Upper lobe of right lung (tissue), 1 donor: Measurements from ENCODE around the gene LRCH1. TPM values are rescaled to one million over a fixed set of nuclear protein-coding genes. Genes with fewer than 3 reads are reported as not detected.
"Not testable (repeated sequence)": the region's sequence is repeated elsewhere in the genome, so short reads cannot be mapped to it uniquely, and the experiment has no call there.

Experiments
- ATAC-seq: fragments of 200-7000 bp; cut with Tn5 transposase; one replicate; pipeline ENCODE4 v1.9.1; 2020; ENCODE audit warnings: mild to moderate bottlenecking, moderate library complexity
- DNase-seq: peaks from one replicate; pipeline ENCODE4 v3.0.0-alpha.2; 2020
- H3K27ac ChIP-seq: fragments of 200-600 bp; one replicate; pipeline ENCODE4 v1.8.0; 2022
- H3K27me3 ChIP-seq: fragments of 200-600 bp; one replicate; pipeline ENCODE4 v1.8.0; 2022; ENCODE audit warnings: mild to moderate bottlenecking
- H3K36me3 ChIP-seq: fragments of 200-600 bp; one replicate; pipeline ENCODE4 v1.8.0; 2022
- H3K4me1 ChIP-seq: fragments of 200-600 bp; one replicate; pipeline ENCODE4 v1.8.0; 2022
- H3K4me3 ChIP-seq: fragments of 200-600 bp; one replicate; pipeline ENCODE4 v1.8.0; 2022; ENCODE audit warnings: mild to moderate bottlenecking
- H3K9me3 ChIP-seq: fragments of 200-600 bp; one replicate; pipeline ENCODE4 v1.8.0; 2022
- CTCF ChIP-seq: fragments of 200-600 bp; IDR thresholded peaks from one replicate; pipeline ENCODE4 v1.8.0; 2022; ENCODE audit warnings: antibody characterized with exemption
- intact Hi-C: fragments of 100-400 bp; cut with DNase I; formaldehyde crosslinking; loops from one replicate; pipeline ENCODE4 v1.11.0; 2022
- total RNA-seq: library from RNA; stranded (reverse); fragmentation: NEBNext Ultra II Directional; extraction: Animal tissue kit (Norgen Biotek cat#: 25700); gene quantifications from one replicate; pipeline ENCODE4 v1.2.1, GENCODE V29; 2021
- donor health status: DM: no; HTN: yes; CAD: no; lungs with severe emphysema.

Gene LRCH1
- total RNA-seq, 1 donor from 2014 or later = 32.0 TPM

GRCh38 chr13:46761174-46761573 is 208.2 kb downstream of the LRCH1 start:
- Histone ChIP-seq H3K27me3 (no peaks in the 10 kb centered on the region), H3K27ac (no peak overlapping the region), H3K4me1 (peaks cover 8% of the 10 kb centered on the region), H3K4me3 (no peak overlapping the region), H3K9me3 (no peaks in the 10 kb centered on the region), H3K36me3 (no peaks in the 10 kb centered on the region)
- intact Hi-C loops = no loop called here
- TF ChIP-seq CTCF = no peak
- no peak for DNase-seq
- ATAC-seq = no peak

GRCh38 chr13:46761866-46762265 is 208.9 kb downstream of the LRCH1 start:
- Histone ChIP-seq H3K36me3 (no peaks in the 10 kb centered on the region), H3K9me3 (no peaks in the 10 kb centered on the region), H3K4me1 (peaks cover 8% of the 10 kb centered on the region), H3K27ac (no peak overlapping the region), H3K4me3 (no peak overlapping the region), H3K27me3 (no peaks in the 10 kb centered on the region)
- no peak for ATAC-seq
- no peak for TF ChIP-seq CTCF
- intact Hi-C loops = no loop called here
- no peak for DNase-seq

- H3K36me3 ChIP-seq = peaks cover 47% of the 10 kb centered on the region
- H3K27ac ChIP-seq, ATAC-seq, intact Hi-C loops, H3K4me1 ChIP-seq, H3K4me3 ChIP-seq, DNase-seq, H3K9me3 ChIP-seq, H3K27me3 ChIP-seq: not testable (repeated sequence)
Measured at GRCh38 chr13:46769925-46770324, 217.0 kb downstream of the LRCH1 start.

GRCh38 chr13:46771693-46772092 is 218.7 kb downstream of the LRCH1 start:
- Histone ChIP-seq H3K4me1 (no peaks in the 10 kb centered on the region), H3K27ac (no peak overlapping the region), H3K27me3 (no peaks in the 10 kb centered on the region), H3K4me3 (no peak overlapping the region), H3K9me3 (no peaks in the 10 kb centered on the region), H3K36me3 (peaks cover 65% of the 10 kb centered on the region)
- TF ChIP-seq CTCF = no peak
- intact Hi-C loops = no loop called here
- DNase-seq = no peak
- no peak for ATAC-seq

- H3K27ac ChIP-seq = no peak overlapping the region
- no peak overlapping the region for H3K4me3 ChIP-seq
- no peaks in the 10 kb centered on the region for H3K4me1 ChIP-seq
- no peak for TF ChIP-seq CTCF
- H3K27me3 ChIP-seq = no peaks in the 10 kb centered on the region
- ATAC-seq (no peak), DNase-seq (no peak)
- intact Hi-C loops = no loop called here
- peaks cover 83% of the 10 kb centered on the region for H3K36me3 ChIP-seq
- H3K9me3 ChIP-seq = no peaks in the 10 kb centered on the region
Measured at GRCh38 chr13:46773541-46773940, 220.6 kb downstream of the LRCH1 start.

GRCh38 chr13:46775385-46776107 is 222.6 kb downstream of the LRCH1 start:
- intact Hi-C loops = no loop called here
- ATAC-seq = no peak

More at GRCh38 chr13:46775385-46776107, 222.6 kb downstream of the LRCH1 start:
- no peaks in the 10 kb centered on the region for H3K9me3 ChIP-seq
- TF ChIP-seq CTCF = no peak
- no peak overlapping the region for H3K27ac ChIP-seq
- H3K27me3 ChIP-seq = no peaks in the 10 kb centered on the region
- DNase-seq = no peak
- H3K4me3 ChIP-seq = no peak overlapping the region
- H3K4me1 ChIP-seq = no peaks in the 10 kb centered on the region
- peaks cover 95% of the 10 kb centered on the region for H3K36me3 ChIP-seq
